HEK293 (cell line): ENCODE data around the gene TUBG2.

ENCODE experiments used
- CTCF ChIA-PET: fragments of 350-600 bp; formaldehyde crosslinking; extraction: SDS; loops from one replicate; lab custom pipeline; 2021; ENCODE audit warnings: antibody characterized with exemption; lab: Yijun Ruan, JAX
- POLR2A ChIA-PET: fragments of 300-600 bp; formaldehyde crosslinking; extraction: SDS; loops from one replicate; lab custom pipeline; 2020; ENCODE audit warnings: antibody characterized with exemption, inconsistent platforms; lab: Yijun Ruan, JAX
- H3K27ac ChIP-seq: fragments of 200-500 bp; sonication (Bioruptor generic); 2 replicates; pipeline ENCODE4 v1.5.1; 2014; ENCODE audit warnings: low read depth, low read length, control low read depth, inconsistent platforms; ENCODE audit errors: extremely low read depth
- H3K36me3 ChIP-seq, 2 experiments: fragments of 200-500 bp in 1 of 2; sonication (Bioruptor generic) in 1 of 2; 1 replicate in 1 of 2; 2 replicates in 1 of 2; pipeline ENCODE4 v1.5.1; 2014 to 2017; ENCODE audit warnings: inconsistent platforms in 2 of 2, low read length in 2 of 2; ENCODE audit not compliant: control insufficient read depth in 2 of 2, insufficient read depth in 1 of 2
- H3K4me1 ChIP-seq: fragments of 200-500 bp; sonication (Bioruptor generic); 2 replicates; pipeline ENCODE4 v1.5.1; 2014; ENCODE audit warnings: mild to moderate bottlenecking, low read length, inconsistent platforms; ENCODE audit not compliant: control insufficient read depth, insufficient read depth
- H3K4me3 ChIP-seq: 2 replicates; pipeline ENCODE4 v1.5.1; 2011; ENCODE audit warnings: low read depth, mild to moderate bottlenecking, control low read depth, low read length, moderate library complexity
- H3K9me3 ChIP-seq: fragments of 200-500 bp; sonication (Bioruptor generic); 2 replicates; pipeline ENCODE4 v1.5.1; 2014; ENCODE audit warnings: low read depth, low read length, inconsistent platforms; ENCODE audit not compliant: control insufficient read depth, insufficient read depth
- FEZF1 ChIP-seq: fragments of 450-650 bp; formaldehyde crosslinking; IDR thresholded peaks from 2 replicates; pipeline ENCODE4 v1.5.1; 2016; ENCODE audit warnings: missing biosample characterization, missing genetic modification characterization
- GLIS1 ChIP-seq: fragments of 450-650 bp; formaldehyde crosslinking; IDR thresholded peaks from 2 replicates; pipeline ENCODE4 v1.5.1; 2016; ENCODE audit warnings: missing biosample characterization, missing genetic modification characterization
- KLF1 ChIP-seq: fragments of 450-650 bp; formaldehyde crosslinking; IDR thresholded peaks from 2 replicates; pipeline ENCODE4 v1.5.1; 2016; ENCODE audit warnings: missing biosample characterization, missing genetic modification characterization
- KLF10 ChIP-seq: fragments of 450-650 bp; IDR thresholded peaks from 2 replicates; pipeline ENCODE4 v1.5.1; 2018; ENCODE audit warnings: missing biosample characterization, mild to moderate bottlenecking, missing genetic modification characterization
- KLF9 ChIP-seq: fragments of 450-650 bp; formaldehyde crosslinking; IDR thresholded peaks from 2 replicates; pipeline ENCODE4 v1.5.1; 2016; ENCODE audit warnings: missing biosample characterization, missing genetic modification characterization, low read depth
- ZEB2 ChIP-seq: fragments of 450-650 bp; formaldehyde crosslinking; IDR thresholded peaks from 2 replicates; pipeline ENCODE4 v1.5.1; 2016; ENCODE audit warnings: missing biosample characterization, missing genetic modification characterization
- ZNF114 ChIP-seq: fragments of 450-650 bp; formaldehyde crosslinking; IDR thresholded peaks from 2 replicates; pipeline ENCODE4 v1.5.0; 2017; ENCODE audit warnings: missing biosample characterization, missing genetic modification characterization
- ZNF548 ChIP-seq: fragments of 450-650 bp; formaldehyde crosslinking; IDR thresholded peaks from 2 replicates; pipeline ENCODE4 v1.5.1; 2016; ENCODE audit warnings: missing biosample characterization, missing genetic modification characterization
- ZNF549 ChIP-seq: fragments of 450-650 bp; IDR thresholded peaks from 2 replicates; pipeline ENCODE4 v1.5.1; 2018; ENCODE audit warnings: missing biosample characterization, missing genetic modification characterization, mild to moderate bottlenecking, inconsistent platforms, moderate library complexity
- ZNF629 ChIP-seq: fragments of 450-650 bp; formaldehyde crosslinking; IDR thresholded peaks from 2 replicates; pipeline ENCODE4 v1.5.1; 2017; ENCODE audit warnings: missing biosample characterization, missing genetic modification characterization
- ZNF670 ChIP-seq: fragments of 450-650 bp; formaldehyde crosslinking; IDR thresholded peaks from 2 replicates; pipeline ENCODE4 v1.5.1; 2016; ENCODE audit warnings: missing biosample characterization, missing genetic modification characterization, low read depth
- ZNF677 ChIP-seq: fragments of 450-650 bp; IDR thresholded peaks from 2 replicates; pipeline ENCODE4 v1.5.0; 2018; ENCODE audit warnings: missing biosample characterization, mild to moderate bottlenecking, missing genetic modification characterization, moderate library complexity
- ZNF701 ChIP-seq: fragments of 450-650 bp; formaldehyde crosslinking; IDR thresholded peaks from 2 replicates; pipeline ENCODE4 v1.5.1; 2016; ENCODE audit warnings: missing biosample characterization, missing genetic modification characterization
- ZNF776 ChIP-seq: fragments of 450-650 bp; formaldehyde crosslinking; IDR thresholded peaks from 2 replicates; pipeline ENCODE4 v1.5.0; 2017; ENCODE audit warnings: missing biosample characterization, missing genetic modification characterization, borderline replicate concordance
- ZNF785 ChIP-seq: fragments of 450-650 bp; formaldehyde crosslinking; IDR thresholded peaks from 2 replicates; pipeline ENCODE4 v1.5.1; 2016; ENCODE audit warnings: missing biosample characterization, missing genetic modification characterization
- ZSCAN30 ChIP-seq: fragments of 450-650 bp; IDR thresholded peaks from 2 replicates; pipeline ENCODE4 v1.5.1; 2018; ENCODE audit warnings: missing biosample characterization, mild to moderate bottlenecking, missing genetic modification characterization, moderate library complexity
- TF ChIP-seq, protein P1 (sequence below): fragments of 450-650 bp; formaldehyde crosslinking; IDR thresholded peaks from 2 replicates; pipeline ENCODE4 v1.5.1; 2016; ENCODE audit warnings: missing biosample characterization, missing genetic modification characterization
- TF ChIP-seq, protein P2 (sequence below): fragments of 450-650 bp; formaldehyde crosslinking; IDR thresholded peaks from 2 replicates; pipeline ENCODE4 v1.5.1; 2017; ENCODE audit warnings: missing biosample characterization, missing genetic modification characterization
- TF ChIP-seq, protein P3 (sequence below): fragments of 450-650 bp; formaldehyde crosslinking; IDR thresholded peaks from 2 replicates; pipeline ENCODE4 v1.5.1; 2016; ENCODE audit warnings: missing biosample characterization, missing genetic modification characterization
- TF ChIP-seq, protein P4 (sequence below): fragments of 450-650 bp; formaldehyde crosslinking; IDR thresholded peaks from 2 replicates; pipeline ENCODE4 v1.5.1; 2017; ENCODE audit warnings: missing biosample characterization, missing genetic modification characterization

TUBG2 gene

DNA sequence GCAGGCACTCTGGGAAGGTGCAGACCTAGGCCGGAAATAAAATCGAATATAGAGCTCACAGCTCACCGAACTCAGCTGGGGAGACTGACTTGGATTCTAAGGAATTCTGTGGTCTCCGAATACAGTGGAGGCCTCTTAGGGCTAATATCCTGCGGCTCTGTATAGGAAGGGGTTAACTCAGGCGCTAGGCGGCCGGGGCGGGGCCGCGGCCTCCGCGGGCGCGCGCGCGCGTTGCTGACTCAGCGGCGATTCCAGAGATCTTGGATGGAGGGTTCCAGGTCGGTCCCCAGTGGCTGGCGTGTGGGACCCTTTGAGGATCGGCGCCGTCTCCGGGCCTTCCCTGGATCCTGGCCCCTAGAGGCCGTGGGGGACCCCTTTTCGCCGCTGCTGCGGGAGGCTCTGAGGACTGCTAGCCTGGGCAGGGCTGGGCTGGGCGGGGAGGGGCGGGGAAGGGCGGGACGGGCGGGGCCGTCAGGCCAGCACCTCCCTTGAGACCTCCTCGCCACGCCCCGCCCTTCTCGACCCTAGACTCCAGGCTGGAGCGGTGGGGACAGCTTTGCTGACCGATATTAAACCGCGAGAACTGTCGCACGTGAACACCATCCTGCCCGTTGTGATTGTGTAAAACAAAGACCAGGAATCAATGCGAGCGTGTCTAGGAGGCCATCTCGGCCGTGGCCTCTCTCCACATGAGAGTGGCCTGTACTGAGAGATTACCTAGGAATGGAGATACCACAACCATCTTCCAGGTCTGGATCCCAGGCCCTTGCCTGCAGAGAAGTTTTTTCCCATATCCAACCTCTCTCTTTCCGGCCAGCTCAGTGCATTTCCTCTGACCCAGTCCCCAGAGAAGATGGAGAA is 19.1 kb downstream of the TUBG2 start (continued):
- TF ChIP-seq, protein P1, sequence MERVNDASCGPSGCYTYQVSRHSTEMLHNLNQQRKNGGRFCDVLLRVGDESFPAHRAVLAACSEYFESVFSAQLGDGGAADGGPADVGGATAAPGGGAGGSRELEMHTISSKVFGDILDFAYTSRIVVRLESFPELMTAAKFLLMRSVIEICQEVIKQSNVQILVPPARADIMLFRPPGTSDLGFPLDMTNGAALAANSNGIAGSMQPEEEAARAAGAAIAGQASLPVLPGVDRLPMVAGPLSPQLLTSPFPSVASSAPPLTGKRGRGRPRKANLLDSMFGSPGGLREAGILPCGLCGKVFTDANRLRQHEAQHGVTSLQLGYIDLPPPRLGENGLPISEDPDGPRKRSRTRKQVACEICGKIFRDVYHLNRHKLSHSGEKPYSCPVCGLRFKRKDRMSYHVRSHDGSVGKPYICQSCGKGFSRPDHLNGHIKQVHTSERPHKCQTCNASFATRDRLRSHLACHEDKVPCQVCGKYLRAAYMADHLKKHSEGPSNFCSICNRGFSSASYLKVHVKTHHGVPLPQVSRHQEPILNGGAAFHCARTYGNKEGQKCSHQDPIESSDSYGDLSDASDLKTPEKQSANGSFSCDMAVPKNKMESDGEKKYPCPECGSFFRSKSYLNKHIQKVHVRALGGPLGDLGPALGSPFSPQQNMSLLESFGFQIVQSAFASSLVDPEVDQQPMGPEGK (tag by site-specific recombination): peak; percentile 56
- no peak for TF ChIP-seq ZNF701 (tag by site-specific recombination)
- TF ChIP-seq, protein P2, sequence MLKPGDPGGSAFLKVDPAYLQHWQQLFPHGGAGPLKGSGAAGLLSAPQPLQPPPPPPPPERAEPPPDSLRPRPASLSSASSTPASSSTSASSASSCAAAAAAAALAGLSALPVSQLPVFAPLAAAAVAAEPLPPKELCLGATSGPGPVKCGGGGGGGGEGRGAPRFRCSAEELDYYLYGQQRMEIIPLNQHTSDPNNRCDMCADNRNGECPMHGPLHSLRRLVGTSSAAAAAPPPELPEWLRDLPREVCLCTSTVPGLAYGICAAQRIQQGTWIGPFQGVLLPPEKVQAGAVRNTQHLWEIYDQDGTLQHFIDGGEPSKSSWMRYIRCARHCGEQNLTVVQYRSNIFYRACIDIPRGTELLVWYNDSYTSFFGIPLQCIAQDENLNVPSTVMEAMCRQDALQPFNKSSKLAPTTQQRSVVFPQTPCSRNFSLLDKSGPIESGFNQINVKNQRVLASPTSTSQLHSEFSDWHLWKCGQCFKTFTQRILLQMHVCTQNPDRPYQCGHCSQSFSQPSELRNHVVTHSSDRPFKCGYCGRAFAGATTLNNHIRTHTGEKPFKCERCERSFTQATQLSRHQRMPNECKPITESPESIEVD: no peak
- TF ChIP-seq GLIS1: peak; percentile 68
- TF ChIP-seq ZNF549 (tag by site-specific recombination): no peak
- no peak for TF ChIP-seq ZNF776
- TF ChIP-seq ZNF548 (tag by site-specific recombination): no peak
- TF ChIP-seq, protein P3, sequence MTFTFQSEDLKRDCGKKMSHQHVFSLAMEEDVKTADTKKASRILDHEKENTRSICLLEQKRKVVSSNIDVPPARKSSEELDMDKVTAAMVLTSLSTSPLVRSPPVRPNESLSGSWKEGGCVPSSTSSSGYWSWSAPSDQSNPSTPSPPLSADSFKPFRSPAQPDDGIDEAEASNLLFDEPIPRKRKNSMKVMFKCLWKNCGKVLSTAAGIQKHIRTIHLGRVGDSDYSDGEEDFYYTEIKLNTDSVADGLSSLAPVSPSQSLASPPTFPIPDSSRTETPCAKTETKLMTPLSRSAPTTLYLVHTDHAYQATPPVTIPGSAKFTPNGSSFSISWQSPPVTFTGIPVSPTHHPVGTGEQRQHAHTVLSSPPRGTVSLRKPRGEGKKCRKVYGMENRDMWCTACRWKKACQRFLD (tag by site-specific recombination): no peak
- TF ChIP-seq ZNF629 (tag by site-specific recombination): peak; percentile 5; the same call in 1 of the 2 replicates
- TF ChIP-seq, all 188 proteins: peak for 40

DNA sequence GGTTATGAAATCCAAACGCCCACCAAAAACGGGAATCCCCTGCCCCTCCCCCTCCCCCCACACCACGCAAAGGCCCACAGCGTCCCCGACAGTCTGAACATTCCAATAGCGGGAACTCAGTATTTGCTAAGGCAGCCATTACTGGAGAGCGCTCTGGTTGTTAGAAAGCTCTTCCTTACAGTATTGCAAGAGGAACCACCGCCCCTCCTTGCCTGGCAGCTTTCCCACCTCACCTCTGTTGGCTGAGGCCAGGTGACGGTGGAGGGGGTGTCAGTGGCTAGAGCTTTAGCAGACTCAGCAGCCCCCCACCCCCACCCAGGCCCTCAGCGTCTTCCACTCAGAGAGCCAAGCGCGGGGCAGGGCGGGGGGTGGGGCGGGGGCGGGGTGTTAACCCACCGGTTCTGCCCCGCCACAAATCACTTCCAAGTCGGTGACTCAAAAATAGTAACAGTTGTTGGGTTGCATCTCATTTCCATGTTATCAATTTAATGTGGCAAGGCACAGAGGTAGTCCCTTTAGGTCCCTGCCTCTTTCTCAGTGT is 19.9 kb downstream of the TUBG2 start:
- peak overlapping the region; percentile 22 for H3K4me3 ChIP-seq
- TF ChIP-seq ZNF114 (no peak), GLIS1 (peak; percentile 5; the same call in 1 of the 2 replicates), KLF10 (tag by site-specific recombination) (peak; percentile 67; the same call in 1 of the 2 replicates), ZEB2 (tag by site-specific recombination) (no peak), KLF1 (tag by site-specific recombination) (peak; percentile 43; the same call in 1 of the 2 replicates), FEZF1 (tag by site-specific recombination) (no peak), ZNF670 (tag by site-specific recombination) (no peak), ZSCAN30 (peak; percentile 56; the same call in 1 of the 2 replicates), KLF9 (0 out of 2 replicates have a peak, but pooled peaks have one; percentile 15), ZNF785 (tag by site-specific recombination) (no peak), ZNF677 (tag by site-specific recombination) (no peak)
- TF ChIP-seq, protein P4, sequence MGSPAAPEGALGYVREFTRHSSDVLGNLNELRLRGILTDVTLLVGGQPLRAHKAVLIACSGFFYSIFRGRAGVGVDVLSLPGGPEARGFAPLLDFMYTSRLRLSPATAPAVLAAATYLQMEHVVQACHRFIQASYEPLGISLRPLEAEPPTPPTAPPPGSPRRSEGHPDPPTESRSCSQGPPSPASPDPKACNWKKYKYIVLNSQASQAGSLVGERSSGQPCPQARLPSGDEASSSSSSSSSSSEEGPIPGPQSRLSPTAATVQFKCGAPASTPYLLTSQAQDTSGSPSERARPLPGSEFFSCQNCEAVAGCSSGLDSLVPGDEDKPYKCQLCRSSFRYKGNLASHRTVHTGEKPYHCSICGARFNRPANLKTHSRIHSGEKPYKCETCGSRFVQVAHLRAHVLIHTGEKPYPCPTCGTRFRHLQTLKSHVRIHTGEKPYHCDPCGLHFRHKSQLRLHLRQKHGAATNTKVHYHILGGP (tag by site-specific recombination): peak; percentile 95
- CTCF ChIA-PET: interaction anchor here (0.6 to 3.2 kb wide), 11 partner anchors 17 to 101 kb away, joined by 3 to 53 read pairs (median 3); partner anchors contain the start of genes PSMC3IP, RETREG3 and TUBG1

More for the DNA sequence above, 19.9 kb downstream of the TUBG2 start:
- no peaks in the 10 kb centered on the region for H3K9me3 ChIP-seq
- POLR2A ChIA-PET: interaction anchor here (1.4 to 6.1 kb wide), 4 partner anchors 11 to 101 kb away, joined by 3 to 56 read pairs (median 20); partner anchors contain the start of genes PSMC3IP, RETREG3 and TUBG1
- peak overlapping the region; percentile 92 for H3K27ac ChIP-seq
- H3K4me1 ChIP-seq: peaks cover 25% of the 10 kb centered on the region
- H3K36me3 ChIP-seq: no peaks in the 10 kb centered on the region
